Natural killer cell (primary cell): ENCODE measurements around the gene VARS2. TPM values are rescaled to one million over a fixed set of nuclear protein-coding genes. Genes with fewer than 3 reads are reported as not detected.

Experiments
- ATAC-seq, 3 donors: fragments of 150-1000 bp in 2 of 3; fragments of 200-7000 bp in 1 of 3; cut with Tn5 transposase; 1 replicate in 1 of 3; 2 replicates in 2 of 3; pipeline ENCODE4 v1.10.0; 2021; ENCODE audit warnings: mild to moderate bottlenecking in 2 of 3, moderate library complexity in 2 of 3
- DNase-seq, 2 donors: peaks; one replicate each; pipeline versions ENCODE4 v3.0.0 to v3.0.0-alpha.2; 2013 to 2021; ENCODE audit warnings: mixed read lengths in 1 of 2
- H3K27ac ChIP-seq: one replicate; pipeline ENCODE4 v1.5.1; 2013; ENCODE audit warnings: mild to moderate bottlenecking, low read length
- H3K27me3 ChIP-seq: one replicate; pipeline ENCODE4 v1.6.1; 2013; ENCODE audit warnings: low read length; ENCODE audit not compliant: control insufficient read depth, insufficient read depth
- H3K36me3 ChIP-seq: one replicate; pipeline ENCODE4 v1.6.1; 2013; ENCODE audit warnings: low read length; ENCODE audit not compliant: control insufficient read depth, insufficient read depth
- H3K4me1 ChIP-seq: one replicate; pipeline ENCODE4 v1.6.1; 2013; ENCODE audit warnings: low read length; ENCODE audit not compliant: control insufficient read depth, insufficient read depth
- H3K4me3 ChIP-seq: one replicate; pipeline ENCODE4 v1.5.1; 2013; ENCODE audit warnings: low read length
- H3K9me3 ChIP-seq: one replicate; pipeline ENCODE4 v1.6.1; 2013; ENCODE audit warnings: low read length; ENCODE audit not compliant: control insufficient read depth, insufficient read depth
- H3K27ac Mint-ChIP-seq, 2 donors: one replicate each; pipeline ENCODE4 v1.8.0; 2022; ENCODE audit warnings: mild to moderate bottlenecking in 2 of 2, mixed read lengths in 2 of 2, moderate library complexity in 1 of 2
- H3K27me3 Mint-ChIP-seq, 2 donors: one replicate each; pipeline ENCODE4 v1.8.0; 2022; ENCODE audit warnings: low read depth in 2 of 2, mixed read lengths in 2 of 2
- H3K36me3 Mint-ChIP-seq: one replicate; pipeline ENCODE4 v1.8.0; 2022; ENCODE audit warnings: mixed read lengths
- H3K4me1 Mint-ChIP-seq, 2 donors: one replicate each; pipeline ENCODE4 v1.8.0; 2022; ENCODE audit warnings: mixed read lengths in 2 of 2
- H3K4me3 Mint-ChIP-seq: one replicate; pipeline ENCODE4 v1.8.0; 2022; ENCODE audit warnings: mild to moderate bottlenecking, moderate library complexity, mixed read lengths
- H3K9me3 Mint-ChIP-seq, 2 donors: one replicate each; pipeline ENCODE4 v1.8.0; 2022; ENCODE audit warnings: mixed read lengths in 2 of 2
- CTCF ChIP-seq: fragments of 200-600 bp; IDR thresholded peaks from one replicate; pipeline ENCODE4 v1.8.0; 2022; ENCODE audit warnings: antibody characterized with exemption
- WGBS: methylation state at CpG from one replicate; pipeline ENCODE4 v1.1.7; 2013; ENCODE audit warnings: missing lambda C conversion rate; ENCODE audit not compliant: insufficient coverage; 5-methylcytosine and 5-hydroxymethylcytosine counted together
- intact Hi-C: fragments of 100-400 bp; cut with micrococcal nuclease; formaldehyde crosslinking; loops from one replicate; pipeline ENCODE4 v1.14.2; 2022
- total RNA-seq, 4 donors: library from RNA; stranded (reverse); fragments of 120-200 nt in 1 of 4; gene quantifications; one replicate each; pipeline versions ENCODE4 v1.2.3 to v1.2.4, GENCODE V29; 2013 to 2022

The VARS2 gene
- total RNA-seq, 3 donors from 2014 or later (not counting 1 experiment from before 2014, with no cell fraction given) = 16.9 to 36.7 (median 24.5) TPM

- Histone ChIP-seq H3K4me1 (no peaks in the 10 kb centered on the region), H3K36me3 (no peaks in the 10 kb centered on the region), H3K27me3 (peaks cover under 1% of the 10 kb centered on the region), H3K27ac (no peak overlapping the region), H3K4me3 (no peak overlapping the region), H3K9me3 (no peaks in the 10 kb centered on the region)
- no peaks in the 10 kb centered on the region for H3K4me1 Mint-ChIP-seq
- DNase-seq = no peak
- H3K9me3 Mint-ChIP-seq = no peaks in the 10 kb centered on the region
- ATAC-seq = no peak
- intact Hi-C loops = no loop called here
- no peak overlapping the region for H3K27ac Mint-ChIP-seq
- no peak overlapping the region for H3K4me3 Mint-ChIP-seq
- peaks cover 0 to 14% of the 10 kb centered on the region in 2 donors for H3K27me3 Mint-ChIP-seq
- 84% methylated on average over 19 of the region's 21 CpGs for WGBS
- no peaks in the 10 kb centered on the region for H3K36me3 Mint-ChIP-seq
- TF ChIP-seq CTCF = no peak
These were observed 22.1 kb upstream of the VARS2 start for GRCh38 chr6:30891816-30892538.

- Mint-ChIP-seq H3K4me1 (no peaks in the 10 kb centered on the region), H3K36me3 (no peaks in the 10 kb centered on the region), H3K4me3 (no peak overlapping the region), H3K9me3 (no peaks in the 10 kb centered on the region), H3K27me3 (peaks cover 0 to 14% of the 10 kb centered on the region in 2 donors), H3K27ac (no peak overlapping the region)
- Histone ChIP-seq H3K36me3 (no peaks in the 10 kb centered on the region), H3K4me1 (no peaks in the 10 kb centered on the region), H3K27ac (no peak overlapping the region), H3K9me3 (no peaks in the 10 kb centered on the region), H3K4me3 (no peak overlapping the region), H3K27me3 (no peaks in the 10 kb centered on the region)
- intact Hi-C loops = no loop called here
- 90% methylated on average over 16 of the region's 16 CpGs for WGBS
- TF ChIP-seq CTCF = no peak
- DNase-seq (no peak), ATAC-seq (no peak)
These were observed 20.9 kb upstream of the VARS2 start for GRCh38 chr6:30893001-30893591.

- Histone ChIP-seq H3K36me3 (no peaks in the 10 kb centered on the region), H3K27ac (no peak overlapping the region), H3K4me1 (no peaks in the 10 kb centered on the region), H3K4me3 (no peak overlapping the region), H3K27me3 (no peaks in the 10 kb centered on the region), H3K9me3 (no peaks in the 10 kb centered on the region)
- Mint-ChIP-seq H3K36me3 (no peaks in the 10 kb centered on the region), H3K27me3 (peaks cover 0 to 14% of the 10 kb centered on the region in 2 donors), H3K27ac (no peak overlapping the region), H3K4me1 (no peaks in the 10 kb centered on the region), H3K4me3 (no peak overlapping the region), H3K9me3 (no peaks in the 10 kb centered on the region)
- no peak for TF ChIP-seq CTCF
- WGBS = 95% methylated on average over 8 of the region's 8 CpGs
- no peak for ATAC-seq
- no peak for DNase-seq
- intact Hi-C loops = no loop called here
These were observed 20.4 kb upstream of the VARS2 start for GRCh38 chr6:30893666-30894065.
